ENCODE measurements around the gene LAMA5. TPM values are rescaled to one million over a fixed set of nuclear protein-coding genes. Genes with fewer than 3 reads are reported as not detected.

The LAMA5 gene
- total and polyA plus RNA-seq, 2 experiments from 2014 or later: 201 to 298 TPM

DNA sequence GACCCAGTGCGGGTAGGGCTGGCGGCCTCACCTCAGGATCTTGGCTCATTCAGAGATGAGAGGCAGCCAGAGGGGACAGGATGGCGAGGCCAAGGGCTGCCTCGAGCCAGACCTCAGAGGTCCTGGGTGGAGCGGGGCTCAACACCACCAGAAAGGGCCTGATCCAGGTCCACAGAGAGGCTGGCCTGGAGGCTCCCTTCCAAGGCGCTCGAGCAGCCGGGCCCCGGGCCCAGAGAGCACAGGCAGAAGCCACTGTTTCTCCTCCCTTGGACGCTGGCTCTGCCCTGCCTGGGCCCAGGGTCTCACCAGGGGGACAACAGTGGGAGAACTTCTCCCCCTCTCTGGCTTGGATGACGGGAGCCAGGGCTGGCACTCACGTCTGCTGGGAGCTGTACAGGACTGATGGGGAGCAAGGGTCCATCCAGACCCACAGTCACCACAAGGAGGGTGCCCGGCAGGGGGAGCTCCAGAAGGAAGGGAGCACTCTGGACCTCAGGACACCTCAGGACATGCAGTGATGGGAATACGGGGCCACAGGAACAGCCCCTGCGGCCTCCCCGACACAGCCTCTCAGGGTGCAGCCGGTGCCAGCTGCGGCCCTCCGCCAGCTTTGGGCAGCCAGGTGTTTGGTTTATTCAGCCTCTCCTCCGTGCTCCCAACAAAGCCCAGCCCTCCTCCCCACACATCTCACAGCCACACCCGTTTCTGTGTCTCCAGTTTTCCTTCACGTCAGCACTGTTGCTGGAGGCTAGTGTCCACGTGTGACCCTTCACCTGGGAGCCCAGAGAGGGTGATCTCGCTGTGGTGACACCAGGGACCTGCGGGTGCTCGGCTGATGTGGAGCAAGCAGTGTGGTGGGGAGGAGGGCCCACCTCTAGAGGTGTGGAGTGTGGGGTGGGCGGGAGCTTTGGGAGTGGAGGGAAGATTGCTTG lies 28.5 kb upstream of the LAMA5 start:
- Histone ChIP-seq H3K36me3 (ENCODE audit: insufficient read depth) (no peaks in the 10 kb centered on the region), H2AFZ (no peak overlapping the region)
- peak; percentile 26 for ATAC-seq

More for the DNA sequence above, 28.5 kb upstream of the LAMA5 start:
- H3K4me1 ChIP-seq (ENCODE audit: insufficient read depth): no peaks in the 10 kb centered on the region
- Mint-ChIP-seq H3K4me1 (no peaks in the 10 kb centered on the region; the same call in 2 of the 3 replicates), H3K9me3 (peaks cover 4% of the 10 kb centered on the region; the same call in 2 of the 3 replicates), H3K36me3 (ENCODE audit: low read depth) (peaks cover 9% of the 10 kb centered on the region), H3K4me3 (no peak overlapping the region), H3K27me3 (ENCODE audit: insufficient read depth, low read depth, poor library complexity) (peaks cover 17% of the 10 kb centered on the region), H3K27ac (no peak overlapping the region)
- no peaks in the 10 kb centered on the region for H3K79me2 ChIP-seq (replicated peaks; ENCODE audit: insufficient read depth)
- no peaks in the 10 kb centered on the region for H3K27me3 ChIP-seq (ENCODE audit: insufficient read depth)
- H3K4me2 ChIP-seq: no peak overlapping the region
- H3F3A ChIP-seq (replicated peaks; ENCODE audit: low read depth): peaks cover 3% of the 10 kb centered on the region
- H3K4me3 ChIP-seq: no peak overlapping the region
- no peak for DNase-seq (ENCODE audit: low spot score)
- TF ChIP-seq, protein P1, sequence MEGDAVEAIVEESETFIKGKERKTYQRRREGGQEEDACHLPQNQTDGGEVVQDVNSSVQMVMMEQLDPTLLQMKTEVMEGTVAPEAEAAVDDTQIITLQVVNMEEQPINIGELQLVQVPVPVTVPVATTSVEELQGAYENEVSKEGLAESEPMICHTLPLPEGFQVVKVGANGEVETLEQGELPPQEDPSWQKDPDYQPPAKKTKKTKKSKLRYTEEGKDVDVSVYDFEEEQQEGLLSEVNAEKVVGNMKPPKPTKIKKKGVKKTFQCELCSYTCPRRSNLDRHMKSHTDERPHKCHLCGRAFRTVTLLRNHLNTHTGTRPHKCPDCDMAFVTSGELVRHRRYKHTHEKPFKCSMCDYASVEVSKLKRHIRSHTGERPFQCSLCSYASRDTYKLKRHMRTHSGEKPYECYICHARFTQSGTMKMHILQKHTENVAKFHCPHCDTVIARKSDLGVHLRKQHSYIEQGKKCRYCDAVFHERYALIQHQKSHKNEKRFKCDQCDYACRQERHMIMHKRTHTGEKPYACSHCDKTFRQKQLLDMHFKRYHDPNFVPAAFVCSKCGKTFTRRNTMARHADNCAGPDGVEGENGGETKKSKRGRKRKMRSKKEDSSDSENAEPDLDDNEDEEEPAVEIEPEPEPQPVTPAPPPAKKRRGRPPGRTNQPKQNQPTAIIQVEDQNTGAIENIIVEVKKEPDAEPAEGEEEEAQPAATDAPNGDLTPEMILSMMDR (conservative IDR thresholded peaks at IDR 0.05; ENCODE audit: low read depth in 2 of 2): peak; percentile 21 to 40; a peak in 3 of 4 replicates
- TF ChIP-seq REST (IDR thresholded peaks at IDR 0.05; ENCODE audit: unreplicated experiment): no peak
- H4K20me1 ChIP-seq (replicated peaks; ENCODE audit: insufficient read depth): no peaks in the 10 kb centered on the region; the same call in 1 of the 2 replicates
- H3K9me2 ChIP-seq (ENCODE audit: insufficient read depth): no peaks in the 10 kb centered on the region
- H3K27ac ChIP-seq (ENCODE audit: low read depth): no peak overlapping the region

Data from GM23338 (cell line).